K562 (cell line): ENCODE data around the gene POLRMT. TPM values are rescaled to one million over a fixed set of nuclear protein-coding genes. Genes with fewer than 3 reads are reported as not detected.

ENCODE experiments used
- ATF1 ChIP-seq, 2 experiments: fragments of 450-650 bp in 1 of 2; IDR thresholded peaks; 2 replicates each; pipeline ENCODE4 v1.6.1; 2016; ENCODE audit warnings: missing compliant biosample characterization in 1 of 2, missing genetic modification characterization in 1 of 2
- CBX1 ChIP-seq: sonication (generic); IDR thresholded peaks from 2 replicates; pipeline ENCODE4 v1.6.1; 2016; ENCODE audit warnings: antibody characterized with exemption, low read depth, mild to moderate bottlenecking
- GABPB2 ChIP-seq: fragments of 250-450 bp; sonication (Bioruptor Pico); conservative IDR thresholded peaks from 2 replicates; pipeline ENCODE4 v1.5.1; 2021; ENCODE audit warnings: mild to moderate bottlenecking
- HDAC1 ChIP-seq, 2 experiments: fragments of 450-650 bp; IDR thresholded peaks; 2 replicates each; pipeline ENCODE4 v1.6.1; 2016 to 2017; ENCODE audit warnings: inconsistent platforms in 1 of 2, mild to moderate bottlenecking in 1 of 2, moderate library complexity in 1 of 2
- L3MBTL2 ChIP-seq: fragments of 450-650 bp; IDR thresholded peaks from 2 replicates; pipeline ENCODE4 v1.6.1; 2016; ENCODE audit warnings: mild to moderate bottlenecking, moderate library complexity
- MIER1 ChIP-seq: fragments of 450-650 bp; IDR thresholded peaks from 2 replicates; pipeline ENCODE4 v1.6.1; 2016; ENCODE audit warnings: antibody characterized with exemption, mild to moderate bottlenecking, low read depth
- SETDB1 ChIP-seq: IDR thresholded peaks from one replicate; pipeline ENCODE4 v1.6.1; 2012; ENCODE audit warnings: low read length, control low read depth, inconsistent platforms
- SMARCC2 ChIP-seq: fragments of 450-650 bp; IDR thresholded peaks from 2 replicates; pipeline ENCODE4 v1.6.1; 2017; ENCODE audit warnings: antibody characterized with exemption, moderate library complexity, mild to moderate bottlenecking, low read depth
- SMARCE1 ChIP-seq: fragments of 450-650 bp; IDR thresholded peaks from 2 replicates; pipeline ENCODE4 v1.7.1; 2016; ENCODE audit warnings: mild to moderate bottlenecking
- SMC3 ChIP-seq: conservative IDR thresholded peaks from 2 replicates; pipeline ENCODE4 v1.6.1; 2011; ENCODE audit warnings: low read depth, low read length, improper control_type of control experiment; ENCODE audit not compliant: insufficient read depth
- ZBTB17 ChIP-seq: fragments of 450-650 bp; formaldehyde crosslinking; IDR thresholded peaks from 2 replicates; pipeline ENCODE4 v1.4.0; 2020; ENCODE audit warnings: mild to moderate bottlenecking
- ZNF174 ChIP-seq: fragments of 250-450 bp; sonication (Bioruptor Pico); IDR thresholded peaks from 2 replicates; pipeline ENCODE4 v1.4.0; 2020; ENCODE audit warnings: mild to moderate bottlenecking
- ZNF436 ChIP-seq: fragments of 250-450, 450-650 bp; sonication (Bioruptor Pico); formaldehyde crosslinking; IDR thresholded peaks from 2 replicates; pipeline ENCODE4 v1.7.0; 2020; ENCODE audit warnings: mild to moderate bottlenecking
- ZNF75A ChIP-seq: fragments of 450-650 bp; formaldehyde crosslinking; IDR thresholded peaks from 2 replicates; pipeline ENCODE4 v1.4.0; 2020; ENCODE audit warnings: mild to moderate bottlenecking
- polyA plus RNA-seq, 8 experiments: library from polyadenylated mRNA; depleted of rRNA in 4 of 8; stranded (reverse) in 5 of 8; unstranded in 3 of 8; fragments of >200 nt; fragmentation: Nextera tagmentation in 2 of 8; fragmentation: Illumina TruSeq in 1 of 8; extraction: Ambion mirVana in 2 of 8; extraction: Trizol in 1 of 8; gene quantifications; 2 replicates each; pipeline versions ENCODE4 v1.2.1 to v1.2.3, GENCODE V29; 2011 to 2014; ENCODE audit warnings: inconsistent platforms in 1 of 8, missing spikeins in 1 of 8
- total RNA-seq, 7 experiments: library from RNA; depleted of rRNA in 6 of 7; stranded (reverse); fragments of >200 nt in 6 of 7; fragmentation: Illumina TruSeq in 2 of 7; extraction: Trizol in 2 of 7; gene quantifications; 2 replicates each; pipeline versions ENCODE4 v1.2.1 to v1.2.3, GENCODE V29; 2011 to 2021; ENCODE audit warnings: low replicate concordance in 1 of 7
- TF ChIP-seq, protein P1 (sequence below): fragments of 450-650 bp; formaldehyde crosslinking; IDR thresholded peaks from 2 replicates; pipeline ENCODE4 v1.4.0; 2022; ENCODE audit warnings: missing genetic modification characterization
- TF ChIP-seq, protein P2 (sequence below): fragments of 450-650 bp; formaldehyde crosslinking; IDR thresholded peaks from 2 replicates; pipeline ENCODE4 v1.4.0; 2020; ENCODE audit warnings: mild to moderate bottlenecking
- TF ChIP-seq, protein P3 (sequence below): sonication (generic); formaldehyde crosslinking; IDR thresholded peaks from 2 replicates; pipeline ENCODE4 v1.8.1; 2023; ENCODE audit warnings: mild to moderate bottlenecking, missing genetic modification reagents
- TF ChIP-seq, protein P4 (sequence below), 2 experiments: fragments of 450-650 bp; IDR thresholded peaks; 2 replicates each; pipeline ENCODE4 v1.6.1; 2018; ENCODE audit warnings: mild to moderate bottlenecking in 2 of 2, low read depth in 1 of 2; ENCODE audit not compliant: partially characterized antibody in 2 of 2
- TF ChIP-seq, protein P5 (sequence below): sonication (generic); formaldehyde crosslinking; IDR thresholded peaks from 2 replicates; pipeline ENCODE4 v1.8.0; 2023; ENCODE audit warnings: mild to moderate bottlenecking, missing genetic modification reagents

POLRMT gene
- total and polyA plus RNA-seq, 9 of the 15 experiments (the other 6 are each of a cell fraction or from before 2014, with no cell fraction given) = 30.3 to 144 (median 68.0) TPM

DNA sequence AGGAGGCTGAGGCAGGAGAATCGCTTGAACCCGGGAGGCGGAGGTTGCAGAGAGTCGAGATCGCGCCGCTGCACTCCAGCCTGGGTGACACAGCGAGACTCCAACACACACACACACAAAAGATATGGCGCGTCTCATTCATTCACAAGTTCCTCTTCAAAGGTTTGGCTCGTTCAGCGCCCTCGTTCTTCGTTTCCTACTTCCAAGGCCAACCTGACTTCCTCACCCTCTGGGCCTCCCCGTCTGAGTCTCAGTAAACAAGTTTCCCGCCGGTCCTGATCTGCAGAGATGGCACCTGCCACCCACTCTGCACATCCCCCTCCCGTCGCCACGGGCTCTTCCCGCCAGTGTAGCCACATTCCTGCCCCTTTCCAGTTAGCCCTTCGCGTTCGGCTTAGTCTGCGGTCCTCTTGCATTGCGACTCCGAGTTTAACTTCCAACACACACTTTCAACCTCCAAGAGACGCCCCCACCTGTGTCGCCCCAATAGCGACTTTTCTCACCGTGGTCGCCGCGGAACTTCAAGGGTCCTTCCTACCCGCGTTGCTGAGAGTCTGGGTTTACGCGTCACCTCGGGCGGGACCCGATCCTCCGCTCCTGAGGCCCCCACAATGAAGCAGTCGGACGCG lies 62.3 kb downstream of the POLRMT start (continued):
- TF ChIP-seq ZBTB17 (0 out of 2 replicates have a peak, but pooled peaks have one; percentile 31), ZNF174 (CRISPR knock-in tag) (no peak), ZNF436 (no peak), ATF1 (CRISPR knock-in tag; IDR thresholded peaks at IDR 0.05) (no peak), ATF1 (tag; IDR thresholded peaks at IDR 0.05) (peak; percentile 49; the same call in 1 of the 2 replicates), L3MBTL2 (peak; percentile 86), SMARCE1 (peak; percentile 72), GABPB2 (CRISPR knock-in tag) (no peak), HDAC1 (IDR thresholded peaks at IDR 0.05) (peak in 1 of 2 experiments; percentile 62; a peak in 1 of 4 replicates), SETDB1 (no peak), SMARCC2 (0 out of 2 replicates have a peak, but pooled peaks have one; percentile 41), CBX1 (no peak), ZNF75A (CRISPR knock-in tag) (no peak), SMC3 (no peak), MIER1 (peak; percentile 72; the same call in 1 of the 2 replicates)
- TF ChIP-seq, protein P1, sequence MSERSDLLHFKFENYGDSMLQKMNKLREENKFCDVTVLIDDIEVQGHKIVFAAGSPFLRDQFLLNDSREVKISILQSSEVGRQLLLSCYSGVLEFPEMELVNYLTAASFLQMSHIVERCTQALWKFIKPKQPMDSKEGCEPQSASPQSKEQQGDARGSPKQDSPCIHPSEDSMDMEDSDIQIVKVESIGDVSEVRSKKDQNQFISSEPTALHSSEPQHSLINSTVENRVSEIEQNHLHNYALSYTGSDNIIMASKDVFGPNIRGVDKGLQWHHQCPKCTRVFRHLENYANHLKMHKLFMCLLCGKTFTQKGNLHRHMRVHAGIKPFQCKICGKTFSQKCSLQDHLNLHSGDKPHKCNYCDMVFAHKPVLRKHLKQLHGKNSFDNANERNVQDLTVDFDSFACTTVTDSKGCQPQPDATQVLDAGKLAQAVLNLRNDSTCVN (CRISPR knock-in tag) = no peak
- TF ChIP-seq, protein P2, sequence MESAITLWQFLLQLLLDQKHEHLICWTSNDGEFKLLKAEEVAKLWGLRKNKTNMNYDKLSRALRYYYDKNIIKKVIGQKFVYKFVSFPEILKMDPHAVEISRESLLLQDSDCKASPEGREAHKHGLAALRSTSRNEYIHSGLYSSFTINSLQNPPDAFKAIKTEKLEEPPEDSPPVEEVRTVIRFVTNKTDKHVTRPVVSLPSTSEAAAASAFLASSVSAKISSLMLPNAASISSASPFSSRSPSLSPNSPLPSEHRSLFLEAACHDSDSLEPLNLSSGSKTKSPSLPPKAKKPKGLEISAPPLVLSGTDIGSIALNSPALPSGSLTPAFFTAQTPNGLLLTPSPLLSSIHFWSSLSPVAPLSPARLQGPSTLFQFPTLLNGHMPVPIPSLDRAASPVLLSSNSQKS (CRISPR knock-in tag) = no peak
- TF ChIP-seq, protein P3, sequence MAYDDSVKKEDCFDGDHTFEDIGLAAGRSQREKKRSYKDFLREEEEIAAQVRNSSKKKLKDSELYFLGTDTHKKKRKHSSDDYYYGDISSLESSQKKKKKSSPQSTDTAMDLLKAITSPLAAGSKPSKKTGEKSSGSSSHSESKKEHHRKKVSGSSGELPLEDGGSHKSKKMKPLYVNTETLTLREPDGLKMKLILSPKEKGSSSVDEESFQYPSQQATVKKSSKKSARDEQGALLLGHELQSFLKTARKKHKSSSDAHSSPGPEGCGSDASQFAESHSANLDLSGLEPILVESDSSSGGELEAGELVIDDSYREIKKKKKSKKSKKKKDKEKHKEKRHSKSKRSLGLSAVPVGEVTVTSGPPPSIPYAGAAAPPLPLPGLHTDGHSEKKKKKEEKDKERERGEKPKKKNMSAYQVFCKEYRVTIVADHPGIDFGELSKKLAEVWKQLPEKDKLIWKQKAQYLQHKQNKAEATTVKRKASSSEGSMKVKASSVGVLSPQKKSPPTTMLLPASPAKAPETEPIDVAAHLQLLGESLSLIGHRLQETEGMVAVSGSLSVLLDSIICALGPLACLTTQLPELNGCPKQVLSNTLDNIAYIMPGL (CRISPR knock-in tag) = no peak
- TF ChIP-seq, protein P4, sequence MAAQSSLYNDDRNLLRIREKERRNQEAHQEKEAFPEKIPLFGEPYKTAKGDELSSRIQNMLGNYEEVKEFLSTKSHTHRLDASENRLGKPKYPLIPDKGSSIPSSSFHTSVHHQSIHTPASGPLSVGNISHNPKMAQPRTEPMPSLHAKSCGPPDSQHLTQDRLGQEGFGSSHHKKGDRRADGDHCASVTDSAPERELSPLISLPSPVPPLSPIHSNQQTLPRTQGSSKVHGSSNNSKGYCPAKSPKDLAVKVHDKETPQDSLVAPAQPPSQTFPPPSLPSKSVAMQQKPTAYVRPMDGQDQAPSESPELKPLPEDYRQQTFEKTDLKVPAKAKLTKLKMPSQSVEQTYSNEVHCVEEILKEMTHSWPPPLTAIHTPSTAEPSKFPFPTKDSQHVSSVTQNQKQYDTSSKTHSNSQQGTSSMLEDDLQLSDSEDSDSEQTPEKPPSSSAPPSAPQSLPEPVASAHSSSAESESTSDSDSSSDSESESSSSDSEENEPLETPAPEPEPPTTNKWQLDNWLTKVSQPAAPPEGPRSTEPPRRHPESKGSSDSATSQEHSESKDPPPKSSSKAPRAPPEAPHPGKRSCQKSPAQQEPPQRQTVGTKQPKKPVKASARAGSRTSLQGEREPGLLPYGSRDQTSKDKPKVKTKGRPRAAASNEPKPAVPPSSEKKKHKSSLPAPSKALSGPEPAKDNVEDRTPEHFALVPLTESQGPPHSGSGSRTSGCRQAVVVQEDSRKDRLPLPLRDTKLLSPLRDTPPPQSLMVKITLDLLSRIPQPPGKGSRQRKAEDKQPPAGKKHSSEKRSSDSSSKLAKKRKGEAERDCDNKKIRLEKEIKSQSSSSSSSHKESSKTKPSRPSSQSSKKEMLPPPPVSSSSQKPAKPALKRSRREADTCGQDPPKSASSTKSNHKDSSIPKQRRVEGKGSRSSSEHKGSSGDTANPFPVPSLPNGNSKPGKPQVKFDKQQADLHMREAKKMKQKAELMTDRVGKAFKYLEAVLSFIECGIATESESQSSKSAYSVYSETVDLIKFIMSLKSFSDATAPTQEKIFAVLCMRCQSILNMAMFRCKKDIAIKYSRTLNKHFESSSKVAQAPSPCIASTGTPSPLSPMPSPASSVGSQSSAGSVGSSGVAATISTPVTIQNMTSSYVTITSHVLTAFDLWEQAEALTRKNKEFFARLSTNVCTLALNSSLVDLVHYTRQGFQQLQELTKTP (IDR thresholded peaks at IDR 0.05; ENCODE audit: low read depth in 1 of 2, partially characterized antibody in 2 of 2) = peak in 1 of 2 experiments; percentile 34
- TF ChIP-seq, protein P5, sequence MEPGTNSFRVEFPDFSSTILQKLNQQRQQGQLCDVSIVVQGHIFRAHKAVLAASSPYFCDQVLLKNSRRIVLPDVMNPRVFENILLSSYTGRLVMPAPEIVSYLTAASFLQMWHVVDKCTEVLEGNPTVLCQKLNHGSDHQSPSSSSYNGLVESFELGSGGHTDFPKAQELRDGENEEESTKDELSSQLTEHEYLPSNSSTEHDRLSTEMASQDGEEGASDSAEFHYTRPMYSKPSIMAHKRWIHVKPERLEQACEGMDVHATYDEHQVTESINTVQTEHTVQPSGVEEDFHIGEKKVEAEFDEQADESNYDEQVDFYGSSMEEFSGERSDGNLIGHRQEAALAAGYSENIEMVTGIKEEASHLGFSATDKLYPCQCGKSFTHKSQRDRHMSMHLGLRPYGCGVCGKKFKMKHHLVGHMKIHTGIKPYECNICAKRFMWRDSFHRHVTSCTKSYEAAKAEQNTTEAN = 0 out of 2 replicates have a peak, but pooled peaks have one; percentile 12
